ENCODE results near the gene POLR3K.

The POLR3K gene

DNA sequence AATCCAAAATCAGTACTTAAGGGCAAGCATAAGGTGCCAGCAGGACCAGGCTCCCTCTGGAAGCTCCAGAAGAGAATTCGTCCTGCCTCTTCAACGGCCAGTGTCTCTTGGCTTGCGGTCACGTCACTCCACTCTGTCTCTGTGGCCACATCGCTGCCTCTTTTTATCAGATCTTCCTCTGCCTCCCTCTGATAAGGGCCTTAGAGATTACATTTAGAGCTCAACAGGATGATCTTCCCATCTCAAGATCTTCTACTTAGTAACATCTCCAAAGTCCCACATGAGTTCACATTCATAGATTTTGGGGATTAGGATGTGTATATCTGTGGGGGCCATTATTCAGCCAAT is 41.5 kb upstream of the POLR3K start:
- TF ChIP-seq CTCF (conservative IDR thresholded peaks at IDR 0.05) (no peak), ZFX (IDR thresholded peaks at IDR 0.05) (no peak)
- H3K27ac ChIP-seq: no peak overlapping the region

- TF ChIP-seq ZFX (IDR thresholded peaks at IDR 0.05) (no peak), CTCF (conservative IDR thresholded peaks at IDR 0.05) (no peak)
- peak overlapping the region; percentile 18; the same call in 1 of the 2 replicates for H3K27ac ChIP-seq
These were observed 39.3 kb upstream of the POLR3K start for GRCh38 chr16:92431-93339.

GRCh38 chr16:91484-91883 is 38.1 kb upstream of the POLR3K start:
- H3K27ac ChIP-seq: peak overlapping the region; percentile 18; the same call in 1 of the 2 replicates
- no peak for TF ChIP-seq ZFX (IDR thresholded peaks at IDR 0.05)

DNA sequence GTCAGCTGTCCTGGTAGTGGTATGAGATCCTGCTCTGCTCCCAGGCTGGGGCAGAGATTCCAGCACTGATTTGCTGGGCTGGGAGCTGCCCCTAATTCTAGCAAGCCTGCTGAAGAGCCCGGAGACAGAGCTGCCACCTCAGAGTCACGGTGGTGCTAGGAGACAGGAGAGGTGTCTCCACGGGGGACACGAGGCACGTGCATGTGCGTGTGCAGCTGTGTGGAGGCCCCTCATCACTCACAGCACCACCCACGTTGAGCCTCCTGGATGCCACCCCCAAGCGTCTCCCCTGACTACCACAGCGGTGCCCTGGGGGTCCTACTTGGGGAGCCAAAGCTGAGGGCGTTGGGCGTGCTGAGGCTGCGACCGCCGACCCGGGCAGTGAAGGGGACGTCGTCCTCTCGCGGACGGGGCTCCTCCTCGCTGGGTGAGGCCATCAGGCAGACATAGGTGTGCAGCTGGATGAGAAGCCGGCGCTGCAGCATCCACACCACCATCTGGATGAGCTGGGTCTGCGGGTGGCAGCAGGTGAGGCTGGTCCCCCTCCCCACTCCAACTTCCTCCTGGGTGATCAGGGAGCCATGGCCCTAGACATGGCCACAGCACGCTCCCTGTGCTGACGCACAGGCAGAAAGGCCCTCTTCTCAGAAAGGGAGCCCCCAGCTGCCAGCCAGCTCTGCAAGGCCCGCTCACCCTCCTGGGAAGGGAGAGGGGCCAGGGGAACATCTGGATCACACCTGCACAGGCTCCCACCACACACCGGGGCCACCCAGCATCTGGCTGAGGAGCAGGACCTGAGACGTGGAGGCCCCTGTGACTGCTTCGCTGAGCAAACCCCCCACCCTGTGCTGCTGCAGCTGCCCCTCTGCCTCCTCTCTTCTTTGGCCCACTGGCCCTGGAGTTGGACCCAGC is 36.2 kb upstream of the POLR3K start:
- no peak for TF ChIP-seq CTCF (conservative IDR thresholded peaks at IDR 0.05)
- TF ChIP-seq ZFX (IDR thresholded peaks at IDR 0.05): no peak
- no peak overlapping the region for H3K27ac ChIP-seq

- no peak overlapping the region for H3K27ac ChIP-seq
- TF ChIP-seq ZFX (IDR thresholded peaks at IDR 0.05) (no peak), CTCF (conservative IDR thresholded peaks at IDR 0.05) (no peak)
These were observed 35.2 kb upstream of the POLR3K start for GRCh38 chr16:88613-89012.

DNA sequence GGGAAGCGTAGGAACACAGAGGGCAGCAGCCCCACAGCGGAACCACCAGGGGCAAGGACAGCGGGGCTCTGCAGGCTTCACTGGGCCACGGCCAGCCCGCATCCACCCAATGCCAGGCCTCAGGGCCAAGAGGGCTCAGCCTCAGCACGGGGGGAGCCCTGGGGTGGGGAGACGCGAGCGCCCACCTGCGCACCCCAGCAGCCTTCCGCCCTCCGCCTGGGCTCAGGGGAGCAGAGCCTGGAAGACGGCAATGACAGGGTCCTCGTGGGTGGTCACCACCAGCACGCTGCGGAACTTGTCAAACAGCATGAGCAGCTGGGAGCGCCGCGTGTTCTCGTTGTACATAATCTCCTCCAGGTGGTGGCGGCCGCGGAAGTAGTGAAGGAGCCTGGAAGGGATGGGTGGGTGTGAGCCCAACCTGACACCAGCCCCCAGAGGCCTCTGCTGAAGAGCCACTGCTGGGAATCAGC is 33.1 kb upstream of the POLR3K start:
- TF ChIP-seq ZFX (IDR thresholded peaks at IDR 0.05): no peak
- no peak for TF ChIP-seq CTCF (conservative IDR thresholded peaks at IDR 0.05)
- H3K27ac ChIP-seq: no peak overlapping the region

GRCh38 chr16:85865-86264 is 32.5 kb upstream of the POLR3K start:
- H3K27ac ChIP-seq: no peak overlapping the region
- TF ChIP-seq ZFX (IDR thresholded peaks at IDR 0.05): no peak
- no peak for TF ChIP-seq CTCF (conservative IDR thresholded peaks at IDR 0.05)
